Mesenchymal stem cell (in vitro differentiated cells and primary cell): ENCODE results near the gene TRAF2.

Experiments
- DNase-seq: peaks from one replicate; pipeline ENCODE4 v3.0.0-alpha.2; 2013
- H2AFZ ChIP-seq: one replicate; pipeline ENCODE4 v1.6.1; 2013; ENCODE audit warnings: low read depth, mild to moderate bottlenecking, control low read depth, inconsistent platforms, low read length, moderate library complexity
- H2AK5ac ChIP-seq: 2 replicates; pipeline ENCODE4 v1.6.1; 2013; ENCODE audit warnings: low read length, moderate library complexity, mild to moderate bottlenecking, inconsistent platforms; ENCODE audit not compliant: severe bottlenecking
- H2BK120ac ChIP-seq: one replicate; pipeline ENCODE4 v1.6.1; 2013; ENCODE audit warnings: low read depth, mild to moderate bottlenecking, inconsistent platforms, low read length, moderate library complexity
- H2BK12ac ChIP-seq, 2 experiments: one replicate each; pipeline ENCODE4 v1.6.1; 2013; ENCODE audit warnings: inconsistent platforms in 2 of 2, low read length in 2 of 2, mild to moderate bottlenecking in 2 of 2, moderate library complexity in 2 of 2, control low read depth in 1 of 2
- H2BK15ac ChIP-seq: one replicate; pipeline ENCODE4 v1.6.1; 2013; ENCODE audit warnings: mild to moderate bottlenecking, low read depth, inconsistent platforms; ENCODE audit not compliant: poor library complexity, severe bottlenecking
- H2BK5ac ChIP-seq: 2 replicates; pipeline ENCODE4 v1.6.1; 2013; ENCODE audit warnings: low read depth, mild to moderate bottlenecking, low read length, control low read depth, inconsistent platforms; ENCODE audit not compliant: poor library complexity, severe bottlenecking
- H3K14ac ChIP-seq, 2 experiments: one replicate each; pipeline ENCODE4 v1.6.1; 2013; ENCODE audit warnings: inconsistent platforms in 2 of 2, low read length in 2 of 2, control low read depth in 1 of 2, mild to moderate bottlenecking in 1 of 2, moderate library complexity in 1 of 2
- H3K18ac ChIP-seq, 2 experiments: one replicate each; pipeline ENCODE4 v1.6.1; 2013; ENCODE audit warnings: inconsistent platforms in 2 of 2, low read length in 2 of 2, control low read depth in 1 of 2, low read depth in 1 of 2, mild to moderate bottlenecking in 1 of 2
- H3K23ac ChIP-seq, 2 experiments: one replicate each; pipeline ENCODE4 v1.6.1; 2013; ENCODE audit warnings: inconsistent platforms in 2 of 2, low read length in 2 of 2, mild to moderate bottlenecking in 2 of 2, moderate library complexity in 2 of 2, control low read depth in 1 of 2
- H3K27ac ChIP-seq: 2 replicates; pipeline ENCODE4 v1.5.1; 2013; ENCODE audit warnings: mild to moderate bottlenecking, moderate library complexity, low read length, control low read depth, inconsistent platforms; ENCODE audit not compliant: poor library complexity, severe bottlenecking
- H3K27me3 ChIP-seq, 2 experiments: 2 replicates each; pipeline versions ENCODE4 v1.6.1 to v1.7.0; 2013; ENCODE audit warnings: low read length in 2 of 2, mild to moderate bottlenecking in 2 of 2, moderate library complexity in 2 of 2, control low read depth in 1 of 2, inconsistent platforms in 1 of 2; ENCODE audit not compliant: control insufficient read depth in 1 of 2, insufficient read depth in 1 of 2
- H3K36me3 ChIP-seq, 2 experiments: 2 replicates each; pipeline versions ENCODE4 v1.6.1 to v1.7.0; 2013; ENCODE audit warnings: low read length in 2 of 2, control low read depth in 1 of 2, inconsistent platforms in 1 of 2, low read depth in 1 of 2, mild to moderate bottlenecking in 1 of 2; ENCODE audit not compliant: insufficient read depth in 2 of 2, control insufficient read depth in 1 of 2
- H3K4ac ChIP-seq, 2 experiments: one replicate each; pipeline ENCODE4 v1.6.1; 2013; ENCODE audit warnings: inconsistent platforms in 2 of 2, low read length in 2 of 2, mild to moderate bottlenecking in 2 of 2, moderate library complexity in 2 of 2, control low read depth in 1 of 2, low read depth in 1 of 2
- H3K4me1 ChIP-seq: 2 replicates; pipeline ENCODE4 v1.6.1; 2013; ENCODE audit warnings: low read depth, low read length, control low read depth; ENCODE audit not compliant: control insufficient read depth, insufficient read depth
- H3K4me2 ChIP-seq: 2 replicates; pipeline ENCODE4 v1.6.1; 2013; ENCODE audit warnings: low read length, mild to moderate bottlenecking, inconsistent platforms; ENCODE audit not compliant: poor library complexity, severe bottlenecking
- H3K4me3 ChIP-seq, 2 experiments: 2 replicates each; pipeline versions ENCODE4 v1.5.1 to v1.7.0; 2013; ENCODE audit warnings: low read length in 2 of 2, mild to moderate bottlenecking in 2 of 2, control low read depth in 1 of 2, low read depth in 1 of 2; ENCODE audit not compliant: insufficient read depth in 1 of 2
- H3K79me1 ChIP-seq: replicated peaks from 2 replicates; pipeline ENCODE4 v1.6.1; 2013; ENCODE audit warnings: mild to moderate bottlenecking, control low read depth, low read length, inconsistent platforms; ENCODE audit not compliant: poor library complexity, severe bottlenecking
- H3K9ac ChIP-seq: 2 replicates; pipeline ENCODE4 v1.7.0; 2013; ENCODE audit warnings: mild to moderate bottlenecking, low read length, moderate library complexity
- H3K9me3 ChIP-seq: 2 replicates; pipeline ENCODE4 v1.7.0; 2013; ENCODE audit warnings: mild to moderate bottlenecking, low read length; ENCODE audit not compliant: control insufficient read depth
- H4K8ac ChIP-seq: one replicate; pipeline ENCODE4 v1.6.1; 2013; ENCODE audit warnings: inconsistent platforms, mild to moderate bottlenecking, low read length, moderate library complexity
- H4K91ac ChIP-seq: one replicate; pipeline ENCODE4 v1.6.1; 2013; ENCODE audit warnings: mild to moderate bottlenecking, low read length, inconsistent platforms
- WGBS: methylation state at CpG from one replicate; pipeline ENCODE4 v1.1.7; 2013; ENCODE audit warnings: mixed read lengths; 5-methylcytosine and 5-hydroxymethylcytosine counted together

Gene TRAF2

GRCh38 chr9:136943291-136944211, 57.2 kb downstream of the TRAF2 start:
- Histone ChIP-seq H3K4me3 (peak overlapping the region; percentile 89 to 90), H2BK5ac (peak overlapping the region; percentile 9), H3K4me1 (peaks cover 30% of the 10 kb centered on the region), H3K79me1 (peaks cover 25% of the 10 kb centered on the region), H3K9ac (peak overlapping the region; percentile 92), H2BK120ac (peak overlapping the region; percentile 83), H2BK15ac (no peak overlapping the region), H3K4me2 (peak overlapping the region; percentile 69), H4K91ac (peak overlapping the region; percentile 95), H4K8ac (peak overlapping the region; percentile 53), H3K23ac (peak overlapping the region; percentile 79 to 97), H3K27ac (no peak overlapping the region), H3K36me3 (peaks cover 41 to 49% of the 10 kb centered on the region in 2 experiments), H3K14ac (peak overlapping the region in 1 of 2 experiments; percentile 98), H3K4ac (peak overlapping the region; percentile 67 to 97), H3K27me3 (no peaks in the 10 kb centered on the region), H2AFZ (no peak overlapping the region), H3K9me3 (no peaks in the 10 kb centered on the region), H2AK5ac (no peak overlapping the region), H3K18ac (peak overlapping the region; percentile 88 to 95), H2BK12ac (peak overlapping the region in 1 of 2 experiments; percentile 70)
- 29% methylated on average over 51 of the region's 61 CpGs for WGBS
- no peak for DNase-seq

- Histone ChIP-seq H3K27ac (no peak overlapping the region), H2BK12ac (no peak overlapping the region), H2BK120ac (peak overlapping the region; percentile 83), H3K36me3 (peaks cover 38 to 48% of the 10 kb centered on the region in 2 experiments), H3K4me1 (peaks cover 32% of the 10 kb centered on the region), H3K4me3 (peak overlapping the region; percentile 89 to 90), H4K91ac (peak overlapping the region; percentile 95), H3K14ac (peak overlapping the region in 1 of 2 experiments; percentile 98), H3K79me1 (peaks cover 25% of the 10 kb centered on the region), H2BK15ac (peak overlapping the region; percentile 93), H4K8ac (peak overlapping the region; percentile 94), H3K18ac (peak overlapping the region; percentile 88 to 95), H3K9ac (peak overlapping the region; percentile 92), H3K27me3 (no peaks in the 10 kb centered on the region), H2BK5ac (peak overlapping the region; percentile 81), H3K4me2 (peak overlapping the region; percentile 69), H3K9me3 (no peaks in the 10 kb centered on the region), H3K4ac (peak overlapping the region; percentile 67 to 97), H3K23ac (no peak overlapping the region), H2AFZ (peak overlapping the region; percentile 32), H2AK5ac (no peak overlapping the region)
- DNase-seq, result peak; percentile 72
- WGBS, result 0% methylated on average over 19 of the region's 45 CpGs
Observed at GRCh38 chr9:136944212-136944518, 57.8 kb downstream of the TRAF2 start.

- DNase-seq, result peak; percentile 90
- peaks cover 20% of the 10 kb centered on the region for H3K79me1 ChIP-seq
- peak within 1 kb of the TSS; percentile 79 to 97 for H3K23ac ChIP-seq
- peak within 1 kb of the TSS in 1 of 2 experiments; percentile 98 for H3K14ac ChIP-seq
- H4K8ac ChIP-seq, result peak within 1 kb of the TSS; percentile 94
- H3K4me2 ChIP-seq, result peak within 1 kb of the TSS; percentile 69
- peaks cover 37% of the 10 kb centered on the region for H3K4me1 ChIP-seq
- H3K18ac ChIP-seq, result peak within 1 kb of the TSS; percentile 88 to 95
- peak within 1 kb of the TSS; percentile 89 to 90 for H3K4me3 ChIP-seq
- peak within 1 kb of the TSS; percentile 92 for H3K9ac ChIP-seq
- H3K36me3 ChIP-seq, result peaks cover 32 to 42% of the 10 kb centered on the region in 2 experiments
- H2BK120ac ChIP-seq, result peak within 1 kb of the TSS; percentile 83
- H2BK5ac ChIP-seq, result peak within 1 kb of the TSS; percentile 81
- peak within 1 kb of the TSS; percentile 95 for H4K91ac ChIP-seq
- H2BK15ac ChIP-seq, result peak within 1 kb of the TSS; percentile 93
- H2AFZ ChIP-seq, result peak within 1 kb of the TSS; percentile 32
- no peaks in the 10 kb centered on the region for H3K9me3 ChIP-seq
- WGBS, result 8% methylated on average over 62 of the region's 74 CpGs
- H3K27ac ChIP-seq, result no peak within 1 kb of the TSS
- no peak within 1 kb of the TSS for H2AK5ac ChIP-seq
- H3K4ac ChIP-seq, result peak within 1 kb of the TSS; percentile 67 to 97
- no peaks in the 10 kb centered on the region for H3K27me3 ChIP-seq
- peak within 1 kb of the TSS in 1 of 2 experiments; percentile 70 for H2BK12ac ChIP-seq
Observed at GRCh38 chr9:136944519-136945332, 58.4 kb downstream of the TRAF2 start, which contains the start of the genes C8G and FBXW5. Gene C8G, plus strand, starts transcription at chr9:136945243. Its CDS starts 78 bp downstream, at chr9:136945321. Gene FBXW5, minus strand, starts transcription at chr9:136944738. Its CDS starts 655 bp downstream, at chr9:136944083.
